ENCODE data around the gene MAPK9.
"Not testable (repeated sequence)": the region's sequence is repeated elsewhere in the genome, so short reads cannot be mapped to it uniquely, and the experiment has no call there.

The MAPK9 gene

DNA sequence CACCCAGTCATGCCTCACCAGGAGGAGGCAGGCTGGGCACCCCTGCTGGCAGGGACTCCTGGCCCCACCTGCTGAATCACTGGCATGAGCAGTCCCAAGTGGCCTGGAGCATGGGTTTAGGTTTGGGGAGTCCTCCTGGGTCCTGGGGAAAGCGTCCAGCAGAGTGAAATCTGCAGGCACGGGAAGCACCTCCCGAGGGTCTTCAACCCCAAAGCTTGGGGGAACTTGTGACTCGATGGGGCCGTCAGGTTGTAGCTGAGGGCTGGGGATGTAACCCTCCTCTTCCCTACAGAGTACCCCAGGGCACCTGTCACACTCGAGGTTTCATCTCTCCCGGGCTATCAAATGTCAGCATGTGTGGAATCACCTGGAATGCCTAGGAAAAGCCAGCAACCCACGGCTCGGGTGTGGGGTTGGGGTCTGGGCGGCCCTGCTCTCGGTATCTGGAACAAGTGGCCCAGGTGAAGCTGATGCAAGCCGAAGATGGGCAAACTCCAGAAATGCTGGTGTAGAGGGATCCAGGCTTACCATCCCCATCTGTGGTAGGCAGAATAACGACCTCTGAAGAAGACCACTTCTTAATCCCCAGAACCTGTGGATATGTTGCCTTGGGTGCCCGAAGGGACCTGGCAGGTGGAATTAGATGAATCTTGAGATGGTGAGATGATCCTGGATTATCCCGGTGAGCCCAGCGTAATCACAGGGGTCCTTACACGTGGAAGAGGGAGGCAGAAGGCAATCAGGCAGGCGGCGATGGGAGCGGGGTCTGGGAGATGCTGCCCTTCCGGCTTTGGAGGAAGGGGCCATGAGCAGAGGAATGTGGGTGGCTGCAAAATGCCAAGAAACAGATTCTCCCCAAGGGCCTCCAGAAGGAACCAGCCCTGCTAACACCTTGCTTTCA lies 76.8 kb downstream of the MAPK9 start:
- Mint-ChIP-seq H3K4me3 (no peak overlapping the region), H3K27me3 (peaks cover 14% of the 10 kb centered on the region), H3K9me3 (peaks cover 14% of the 10 kb centered on the region), H3K4me1 (no peaks in the 10 kb centered on the region), H3K36me3 (peaks cover 6% of the 10 kb centered on the region), H3K27ac (no peak overlapping the region)
- ATAC-seq (ENCODE audit: low read depth) (no peak), DNase-seq (ENCODE audit: low spot score in 2 of 2) (no peak)

DNA sequence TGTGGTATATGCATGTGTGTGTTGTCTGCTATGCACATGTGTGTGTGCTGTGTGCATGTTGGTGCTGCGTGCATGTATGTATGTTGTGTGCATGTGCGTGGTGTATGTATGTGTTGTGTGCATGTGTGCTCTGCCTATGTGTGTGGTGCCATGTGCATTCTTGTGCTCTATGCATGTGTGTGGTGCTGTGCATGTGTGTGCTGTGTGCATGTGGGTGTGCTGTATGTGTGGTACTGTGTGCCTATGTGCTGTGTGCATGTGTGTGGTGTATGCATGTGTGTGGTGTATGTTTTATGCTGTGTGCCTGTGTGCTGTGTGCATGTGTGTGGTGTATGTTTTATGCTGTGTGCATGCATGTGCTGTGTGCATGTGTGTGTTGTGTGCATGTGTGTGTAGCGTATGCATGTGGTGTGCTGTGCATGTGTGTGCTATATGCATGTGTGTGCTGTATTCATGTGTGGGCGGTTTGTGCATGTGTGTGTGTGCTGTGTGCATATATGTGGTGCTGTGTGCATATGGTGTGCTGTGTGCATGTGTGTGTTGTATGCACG lies 78.2 kb downstream of the MAPK9 start:
- no peak for DNase-seq (ENCODE audit: low spot score in 2 of 2)
- peaks cover 6% of the 10 kb centered on the region for H3K9me3 Mint-ChIP-seq
- H3K27me3 Mint-ChIP-seq, result peaks cover 18% of the 10 kb centered on the region

DNA sequence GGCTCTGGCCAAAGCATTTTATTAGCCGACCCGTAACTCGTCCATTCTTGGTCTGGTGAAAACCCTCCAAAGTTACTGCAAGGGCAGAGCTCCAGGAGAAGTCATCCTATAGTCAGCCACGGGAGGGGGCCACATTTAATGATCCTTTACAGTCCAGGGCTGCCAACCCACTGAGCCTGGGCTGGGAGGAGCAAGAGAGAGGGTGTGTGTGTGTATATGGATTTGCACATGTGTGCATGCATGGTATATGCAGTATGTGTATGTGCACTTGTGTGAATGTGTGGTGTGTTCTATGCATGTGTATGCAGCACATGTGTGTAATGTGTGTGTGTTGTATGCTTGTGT lies 78.7 kb downstream of the MAPK9 start:
- Mint-ChIP-seq H3K9me3 (peaks cover 6% of the 10 kb centered on the region), H3K27me3 (peaks cover 21% of the 10 kb centered on the region), H3K27ac (no peak overlapping the region), H3K4me3 (no peak overlapping the region), H3K4me1 (peaks cover 5% of the 10 kb centered on the region), H3K36me3 (no peaks in the 10 kb centered on the region)
- DNase-seq (ENCODE audit: low spot score in 2 of 2), result no peak
- no peak for ATAC-seq (ENCODE audit: low read depth)

More for the DNA sequence above, 78.2 kb downstream of the MAPK9 start:
- Mint-ChIP-seq H3K27ac (no peak overlapping the region), H3K36me3 (no peaks in the 10 kb centered on the region), H3K4me3 (no peak overlapping the region), H3K4me1 (peaks cover 2% of the 10 kb centered on the region)
- no peak for ATAC-seq (ENCODE audit: low read depth)

DNA sequence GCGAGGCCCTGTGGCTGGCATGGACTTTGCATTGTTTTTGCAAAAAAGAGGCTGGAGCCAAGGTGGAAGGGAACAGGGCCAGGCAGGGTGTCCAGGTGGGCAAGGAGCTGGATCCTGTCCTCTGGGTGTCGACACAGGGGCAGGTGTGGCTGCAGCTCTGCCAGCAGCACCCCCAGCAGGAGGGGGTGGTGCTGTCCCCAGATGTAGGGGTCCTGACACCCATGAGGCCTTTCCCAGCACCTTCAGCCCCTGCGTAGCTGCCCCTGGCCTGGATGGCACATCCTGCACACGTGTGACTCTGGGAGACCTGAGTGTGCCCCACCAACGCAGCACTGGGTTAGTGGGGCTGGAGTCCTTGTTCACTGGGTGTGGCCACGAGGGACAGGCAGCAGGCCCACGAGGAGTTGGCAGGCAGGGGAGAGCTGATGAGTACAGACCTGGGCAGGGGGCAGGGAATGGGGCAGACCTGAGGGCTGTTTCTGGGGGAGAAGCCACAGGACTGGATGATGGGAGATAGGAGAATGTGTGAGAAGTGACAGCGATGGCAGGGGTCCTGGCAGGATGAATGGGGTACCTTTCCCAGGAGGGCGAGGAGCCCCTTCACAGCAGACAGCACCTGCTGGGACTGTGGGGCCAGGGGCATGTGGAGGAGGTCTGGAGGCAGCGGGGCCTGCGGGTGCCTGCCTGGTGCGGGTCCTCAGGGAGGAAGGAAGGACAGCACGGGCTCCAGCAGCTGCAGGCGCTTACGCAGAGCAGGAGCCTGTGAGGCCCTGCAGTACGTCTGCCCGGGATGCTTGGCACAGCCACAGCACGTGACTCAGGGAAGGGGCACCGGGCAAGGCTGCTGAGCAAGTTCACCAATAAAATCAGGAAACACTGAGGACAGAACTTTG lies 79.3 kb downstream of the MAPK9 start:
- DNase-seq (ENCODE audit: low spot score in 2 of 2) (no peak), ATAC-seq (ENCODE audit: low read depth) (no peak)
- H3K4me1 Mint-ChIP-seq, result peaks cover 6% of the 10 kb centered on the region
- no peaks in the 10 kb centered on the region for H3K36me3 Mint-ChIP-seq
- no peak overlapping the region for H3K4me3 Mint-ChIP-seq
- H3K9me3 Mint-ChIP-seq, result peaks cover 6% of the 10 kb centered on the region
- H3K27me3 Mint-ChIP-seq, result peaks cover 26% of the 10 kb centered on the region
- no peak overlapping the region for H3K27ac Mint-ChIP-seq

DNA sequence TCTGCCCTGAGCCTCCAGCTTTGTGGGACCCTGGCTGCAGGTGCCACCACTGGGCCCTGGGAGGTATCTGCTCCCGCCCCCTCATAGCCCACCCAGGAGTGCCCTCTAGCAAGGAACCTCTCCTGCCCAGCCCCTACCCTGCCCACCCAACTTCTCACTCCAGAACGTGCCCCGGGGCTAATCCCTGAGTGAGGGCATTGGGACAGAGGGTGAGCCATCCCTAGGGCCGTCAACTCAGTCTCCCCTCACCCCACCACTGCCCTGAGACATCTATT lies 80.2 kb downstream of the MAPK9 start:
- DNase-seq (ENCODE audit: low spot score in 2 of 2), result no peak

DNA sequence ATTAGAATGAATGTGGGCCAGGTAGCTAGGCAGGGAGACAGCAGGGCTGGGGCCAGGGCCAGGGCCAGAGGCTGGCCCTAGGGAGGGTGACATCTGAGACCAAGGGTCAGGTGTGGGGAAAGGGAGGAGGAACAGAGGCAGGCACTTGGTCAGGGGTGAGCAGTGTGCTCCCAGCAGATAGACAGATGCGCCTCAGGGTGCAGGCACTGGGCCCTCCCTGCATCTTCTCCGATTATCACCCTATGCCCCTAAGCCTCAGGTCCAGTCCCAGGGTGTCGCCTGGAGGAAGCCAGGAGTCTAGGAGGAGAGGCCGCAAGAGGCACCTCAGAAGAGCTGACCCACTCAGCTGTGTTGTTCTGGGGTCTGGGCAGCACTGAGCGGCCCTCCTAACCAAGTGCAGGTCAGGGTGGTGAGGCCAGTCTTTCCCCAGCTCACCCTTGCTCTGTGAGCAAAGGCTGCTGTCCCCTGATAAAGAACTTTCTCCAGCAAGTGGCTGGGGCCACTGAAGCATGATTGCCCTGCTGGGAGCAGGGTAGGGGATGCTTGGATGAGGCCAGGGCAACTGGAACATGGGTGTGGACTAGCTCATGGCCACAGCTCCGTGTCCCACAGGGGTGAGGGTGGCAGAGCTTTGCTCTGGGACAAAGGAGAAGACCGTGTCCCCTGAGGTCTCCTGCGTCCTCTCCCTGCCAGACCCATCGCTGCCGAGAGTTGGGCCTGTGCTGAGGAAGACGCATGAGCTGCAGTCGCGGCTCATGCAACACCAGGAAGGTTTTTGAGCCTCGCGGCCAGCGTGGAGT lies 80.7 kb downstream of the MAPK9 start:
- H3K4me1 Mint-ChIP-seq, result peaks cover 6% of the 10 kb centered on the region

More for the DNA sequence above, 80.2 kb downstream of the MAPK9 start:
- Mint-ChIP-seq H3K4me1 (peaks cover 6% of the 10 kb centered on the region), H3K4me3 (no peak overlapping the region), H3K27ac (no peak overlapping the region), H3K36me3 (no peaks in the 10 kb centered on the region), H3K27me3 (peaks cover 29% of the 10 kb centered on the region), H3K9me3 (peaks cover 6% of the 10 kb centered on the region)
- no peak for ATAC-seq (ENCODE audit: low read depth)

DNA sequence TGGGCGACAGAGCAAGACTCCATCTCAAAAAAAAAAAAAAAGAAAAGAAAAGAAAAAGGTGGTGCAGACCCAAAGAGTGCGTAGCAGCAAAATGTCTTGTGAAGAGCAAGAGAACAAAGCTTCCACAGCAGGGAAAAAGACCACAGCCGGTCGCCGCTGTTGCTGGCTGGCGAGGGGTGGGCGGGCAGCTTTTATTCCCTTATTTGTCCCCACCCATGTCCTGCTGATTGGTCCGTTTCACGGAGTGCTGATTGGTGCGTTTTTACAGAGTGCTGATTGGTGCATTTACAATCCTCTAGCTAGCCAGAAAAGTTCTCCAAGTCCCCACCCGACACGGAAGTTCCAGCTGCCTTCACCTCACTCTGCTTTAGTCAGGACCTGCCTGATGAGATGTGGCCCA lies 81.8 kb downstream of the MAPK9 start:
- H3K9me3 Mint-ChIP-seq; H3K4me3 Mint-ChIP-seq; H3K4me1 Mint-ChIP-seq; DNase-seq (ENCODE audit: low spot score in 2 of 2); H3K36me3 Mint-ChIP-seq; ATAC-seq (ENCODE audit: low read depth); H3K27ac Mint-ChIP-seq: not testable (repeated sequence)
- H3K27me3 Mint-ChIP-seq, result peaks cover 30% of the 10 kb centered on the region

More for the DNA sequence above, 80.7 kb downstream of the MAPK9 start:
- ATAC-seq (ENCODE audit: low read depth) (no peak), DNase-seq (ENCODE audit: low spot score in 2 of 2) (no peak)
- peaks cover 30% of the 10 kb centered on the region for H3K27me3 Mint-ChIP-seq
- H3K36me3 Mint-ChIP-seq, result no peaks in the 10 kb centered on the region
- H3K9me3 Mint-ChIP-seq, result peaks cover 6% of the 10 kb centered on the region
- H3K4me3 Mint-ChIP-seq, result no peak overlapping the region
- no peak overlapping the region for H3K27ac Mint-ChIP-seq

DNA sequence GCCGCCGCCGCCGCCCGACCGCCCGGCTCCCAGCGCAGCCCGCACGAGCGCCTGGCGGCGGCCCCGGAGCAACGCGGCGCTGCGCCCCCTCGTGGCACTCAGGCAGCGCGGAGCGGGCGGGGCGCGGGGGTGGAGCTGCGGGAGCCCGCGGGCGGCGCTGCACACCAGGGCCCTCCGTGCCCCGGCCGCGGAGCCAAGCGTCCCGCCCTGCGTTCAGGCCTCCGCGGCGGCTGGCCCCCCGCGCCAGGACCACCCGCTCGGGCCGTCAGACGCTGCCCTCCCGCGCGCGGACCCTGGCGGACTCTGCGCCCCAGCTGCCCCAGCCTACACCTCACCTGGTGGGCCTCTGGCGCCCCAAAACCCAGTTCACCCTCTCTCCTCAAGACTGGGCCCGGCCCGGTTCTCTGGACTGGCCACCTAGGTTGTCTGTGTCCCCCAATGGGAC lies 82.7 kb downstream of the MAPK9 start, which contains the start of gene RASGEF1C:
Gene RASGEF1C, minus strand, starts transcription at position 75 of the 445 bp plus-strand sequence. CDS start 71,159 bp downstream, outside the sequence.
- Mint-ChIP-seq H3K27me3 (peaks cover 32% of the 10 kb centered on the region), H3K4me3 (peak within 1 kb of the TSS; percentile 81)

DNA sequence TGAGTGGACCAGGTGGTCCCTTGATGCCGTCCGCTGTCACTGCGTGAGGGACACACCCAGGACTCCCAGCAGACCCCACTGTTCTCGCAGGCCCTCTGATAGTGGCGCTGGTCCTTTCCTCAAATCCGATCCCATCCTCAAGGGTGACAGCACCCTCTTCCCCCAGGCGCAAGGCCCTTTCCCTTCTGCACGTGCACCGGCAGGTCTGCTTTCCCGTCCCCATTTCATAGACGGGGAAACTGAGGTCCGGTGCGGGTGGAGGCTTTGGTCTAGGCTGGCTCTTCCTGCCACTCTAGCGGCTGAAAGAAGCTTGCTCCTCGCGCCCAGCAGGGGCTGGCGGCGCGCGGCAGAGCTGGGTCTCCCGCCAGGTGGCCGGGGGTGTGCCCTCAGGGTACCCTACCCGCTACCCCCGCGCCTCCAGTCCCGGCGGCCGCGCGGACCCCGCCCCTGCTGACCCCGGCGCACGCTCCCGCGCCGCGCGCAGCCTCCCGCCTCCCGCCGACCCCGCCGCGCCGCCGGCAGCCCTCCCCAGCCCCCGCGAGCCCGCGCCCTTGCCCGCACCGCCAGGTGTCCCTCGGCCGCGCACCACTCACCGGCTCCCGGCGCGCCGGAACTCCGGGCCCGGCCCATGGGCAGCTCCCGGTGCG lies 83.3 kb downstream of the MAPK9 start:
- DNase-seq (ENCODE audit: low spot score in 2 of 2) (no peak), ATAC-seq (ENCODE audit: low read depth) (peak; percentile 47)
- Mint-ChIP-seq H3K4me3 (peak overlapping the region; percentile 18), H3K36me3 (no peaks in the 10 kb centered on the region), H3K27me3 (peaks cover 28% of the 10 kb centered on the region), H3K27ac (no peak overlapping the region), H3K9me3 (no peaks in the 10 kb centered on the region), H3K4me1 (peaks cover 6% of the 10 kb centered on the region)

More for the DNA sequence above, 82.7 kb downstream of the MAPK9 start, which contains the start of gene RASGEF1C:
- no peak within 1 kb of the TSS for H3K27ac Mint-ChIP-seq
- H3K36me3 Mint-ChIP-seq, result no peaks in the 10 kb centered on the region
- peak; percentile 97 for ATAC-seq (ENCODE audit: low read depth)
- H3K4me1 Mint-ChIP-seq, result peaks cover 6% of the 10 kb centered on the region
- peak; percentile 50 to 52 for DNase-seq (ENCODE audit: low spot score in 2 of 2)
- peaks cover 4% of the 10 kb centered on the region for H3K9me3 Mint-ChIP-seq

DNA sequence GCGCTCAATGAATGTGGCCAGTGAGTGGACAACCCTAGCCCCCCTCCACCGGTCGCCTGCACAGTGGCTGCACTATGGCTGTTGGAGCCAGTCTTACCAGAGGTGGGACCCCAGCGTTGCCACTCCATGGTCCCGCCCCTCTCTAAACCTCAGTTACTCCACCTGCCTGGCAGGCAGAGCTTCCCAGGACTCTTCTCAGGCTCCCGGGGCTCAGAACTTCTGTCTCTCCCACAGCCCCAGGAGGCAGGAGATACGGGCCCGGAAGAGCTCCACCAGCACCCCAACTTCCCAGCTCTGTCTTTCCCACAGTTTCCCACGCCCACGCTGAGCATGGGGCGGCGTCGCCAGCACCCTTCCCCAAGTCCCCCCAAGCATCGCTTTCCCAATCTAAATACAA lies 83.8 kb downstream of the MAPK9 start:
- DNase-seq (ENCODE audit: low spot score in 2 of 2) (no peak), ATAC-seq (ENCODE audit: low read depth) (no peak)
- Mint-ChIP-seq H3K9me3 (no peaks in the 10 kb centered on the region), H3K4me3 (peak overlapping the region; percentile 18), H3K27me3 (peaks cover 28% of the 10 kb centered on the region), H3K36me3 (no peaks in the 10 kb centered on the region), H3K4me1 (peaks cover 6% of the 10 kb centered on the region), H3K27ac (no peak overlapping the region)

DNA sequence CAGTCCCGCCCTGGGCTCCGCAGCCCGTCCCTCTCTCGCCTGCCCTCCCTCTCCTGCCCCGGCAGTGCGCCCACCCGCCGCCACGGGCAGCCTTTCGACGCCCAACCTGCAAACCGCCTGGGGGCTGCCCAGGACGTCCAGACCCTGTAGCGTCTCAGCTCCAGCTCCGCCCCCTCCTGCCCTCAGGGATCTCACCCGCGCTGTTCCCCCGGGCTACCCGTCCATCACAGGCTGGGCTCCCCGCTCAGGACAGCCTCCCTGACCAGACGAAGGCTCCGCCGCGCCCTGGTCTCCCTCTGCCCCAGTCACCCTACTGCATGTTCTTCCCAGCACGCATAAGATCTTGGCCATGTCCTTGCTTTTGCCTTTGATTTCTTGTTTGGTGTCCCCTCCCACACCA lies 84.3 kb downstream of the MAPK9 start:
- Mint-ChIP-seq H3K27ac (no peak overlapping the region), H3K4me3 (no peak overlapping the region), H3K27me3 (peaks cover 28% of the 10 kb centered on the region), H3K4me1 (peaks cover 6% of the 10 kb centered on the region), H3K36me3 (no peaks in the 10 kb centered on the region), H3K9me3 (no peaks in the 10 kb centered on the region)
- ATAC-seq (ENCODE audit: low read depth), result no peak
- DNase-seq (ENCODE audit: low spot score in 2 of 2), result no peak

DNA sequence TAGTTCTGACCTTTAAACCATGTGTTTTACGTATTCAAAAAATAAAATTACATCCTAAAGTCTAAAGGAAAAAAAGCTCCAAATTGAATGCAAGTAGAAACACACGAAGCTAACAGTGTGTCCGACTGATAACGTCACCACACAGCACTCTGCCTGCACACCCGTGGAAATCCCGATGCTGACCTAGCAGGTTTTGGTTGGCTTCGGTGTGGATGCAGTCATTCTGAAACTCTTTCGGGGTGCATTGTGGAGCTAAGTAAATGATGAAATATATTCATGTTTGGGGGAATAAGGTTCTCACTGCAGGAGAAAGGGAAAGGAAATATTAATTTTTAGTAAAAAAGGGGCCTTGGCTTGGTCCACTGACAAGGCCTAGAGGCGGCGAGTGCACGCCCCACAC lies 84.9 kb downstream of the MAPK9 start:
- Mint-ChIP-seq H3K4me3 (no peak overlapping the region), H3K27me3 (peaks cover 24% of the 10 kb centered on the region), H3K4me1 (peaks cover 6% of the 10 kb centered on the region), H3K27ac (no peak overlapping the region), H3K9me3 (no peaks in the 10 kb centered on the region), H3K36me3 (no peaks in the 10 kb centered on the region)
- DNase-seq (ENCODE audit: low spot score in 2 of 2) (no peak), ATAC-seq (ENCODE audit: low read depth) (no peak)

DNA sequence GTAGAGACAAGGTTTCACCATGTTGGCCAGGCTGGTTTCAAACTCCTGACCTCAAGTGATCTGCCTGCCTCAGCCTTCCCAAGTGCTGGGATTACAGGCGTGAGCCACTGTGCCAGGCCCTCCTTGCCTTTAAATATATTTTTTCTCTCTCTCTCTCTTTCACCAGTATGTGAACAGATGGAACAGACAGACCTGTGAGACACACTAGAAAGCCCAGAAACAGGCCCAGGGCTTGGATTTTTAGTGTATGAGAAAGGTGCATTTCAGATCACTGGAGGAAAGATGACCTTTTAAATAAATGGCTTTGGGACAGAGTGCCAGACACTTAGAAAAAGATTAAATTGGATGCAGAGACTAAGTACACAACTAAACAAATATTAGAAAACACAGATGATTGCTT lies 86.0 kb downstream of the MAPK9 start:
- Mint-ChIP-seq H3K9me3 (no peaks in the 10 kb centered on the region), H3K27ac (no peak overlapping the region), H3K4me3 (no peak overlapping the region), H3K36me3 (no peaks in the 10 kb centered on the region), H3K4me1 (peaks cover 6% of the 10 kb centered on the region), H3K27me3 (peaks cover 24% of the 10 kb centered on the region)
- ATAC-seq (ENCODE audit: low read depth), result no peak
- no peak for DNase-seq (ENCODE audit: low spot score in 2 of 2)
